KOPT-K1 (cell line): ENCODE results near the gene THSD4.

Source experiments
- H3K27ac ChIP-seq: fragments of 200-600 bp; sonication (generic); 2 replicates; pipeline ENCODE4 v1.5.1; 2016; ENCODE audit warnings: antibody characterized with exemption, mild to moderate bottlenecking, low read depth, low read length; ENCODE audit not compliant: poor library complexity, severe bottlenecking
- H3K36me3 ChIP-seq: fragments of 200-600 bp; sonication (generic); 2 replicates; pipeline ENCODE4 v1.5.1; 2017; ENCODE audit warnings: antibody characterized with exemption, mild to moderate bottlenecking, low read length, moderate library complexity; ENCODE audit not compliant: insufficient read depth
- H3K9me3 ChIP-seq: fragments of 200-600 bp; sonication (generic); 2 replicates; pipeline ENCODE4 v1.5.1; 2017; ENCODE audit warnings: antibody characterized with exemption, low read length, mild to moderate bottlenecking; ENCODE audit not compliant: insufficient read depth, poor library complexity, severe bottlenecking

Gene THSD4

GRCh38 chr15:71760852-71761251 is 645.6 kb downstream of the THSD4 start:
- Histone ChIP-seq H3K9me3 (peaks cover 9% of the 10 kb centered on the region), H3K36me3 (no peaks in the 10 kb centered on the region), H3K27ac (no peak overlapping the region)

- Histone ChIP-seq H3K27ac (no peak overlapping the region), H3K36me3 (no peaks in the 10 kb centered on the region), H3K9me3 (peaks cover 9% of the 10 kb centered on the region)
Observed at GRCh38 chr15:71761649-71762048, 646.4 kb downstream of the THSD4 start.

GRCh38 chr15:71768184-71768583 is 652.9 kb downstream of the THSD4 start:
- no peak overlapping the region for H3K27ac ChIP-seq
- no peaks in the 10 kb centered on the region for H3K9me3 ChIP-seq
- no peaks in the 10 kb centered on the region for H3K36me3 ChIP-seq

GRCh38 chr15:71773206-71773859 is 658.1 kb downstream of the THSD4 start:
- Histone ChIP-seq H3K36me3 (no peaks in the 10 kb centered on the region), H3K9me3 (no peaks in the 10 kb centered on the region), H3K27ac (no peak overlapping the region)

- Histone ChIP-seq H3K9me3 (no peaks in the 10 kb centered on the region), H3K36me3 (no peaks in the 10 kb centered on the region), H3K27ac (no peak overlapping the region)
Observed at GRCh38 chr15:71775856-71776255, 660.6 kb downstream of the THSD4 start.

GRCh38 chr15:71776304-71776703 is 661.0 kb downstream of the THSD4 start:
- Histone ChIP-seq H3K27ac (no peak overlapping the region), H3K9me3 (no peaks in the 10 kb centered on the region), H3K36me3 (no peaks in the 10 kb centered on the region)

GRCh38 chr15:71777216-71777943 is 662.1 kb downstream of the THSD4 start:
- Histone ChIP-seq H3K27ac (no peak overlapping the region), H3K9me3 (no peaks in the 10 kb centered on the region), H3K36me3 (no peaks in the 10 kb centered on the region)

- Histone ChIP-seq H3K27ac (no peak overlapping the region), H3K9me3 (no peaks in the 10 kb centered on the region), H3K36me3 (no peaks in the 10 kb centered on the region)
Observed at GRCh38 chr15:71779073-71779797, 664.0 kb downstream of the THSD4 start.

- Histone ChIP-seq H3K36me3 (no peaks in the 10 kb centered on the region), H3K9me3 (no peaks in the 10 kb centered on the region), H3K27ac (no peak overlapping the region)
Observed at GRCh38 chr15:71780115-71780976, 665.1 kb downstream of the THSD4 start.

- Histone ChIP-seq H3K27ac (no peak overlapping the region), H3K36me3 (no peaks in the 10 kb centered on the region), H3K9me3 (no peaks in the 10 kb centered on the region)
Observed at GRCh38 chr15:71781179-71781964, 666.1 kb downstream of the THSD4 start.

GRCh38 chr15:71781965-71782265 is 666.6 kb downstream of the THSD4 start:
- H3K9me3 ChIP-seq: no peaks in the 10 kb centered on the region
- H3K36me3 ChIP-seq: no peaks in the 10 kb centered on the region
- no peak overlapping the region for H3K27ac ChIP-seq

GRCh38 chr15:71782422-71783165 is 667.3 kb downstream of the THSD4 start:
- H3K27ac ChIP-seq: no peak overlapping the region
- H3K9me3 ChIP-seq: no peaks in the 10 kb centered on the region
- H3K36me3 ChIP-seq: no peaks in the 10 kb centered on the region

GRCh38 chr15:71784719-71785118 is 669.4 kb downstream of the THSD4 start:
- Histone ChIP-seq H3K36me3 (no peaks in the 10 kb centered on the region), H3K9me3 (no peaks in the 10 kb centered on the region), H3K27ac (no peak overlapping the region)

- H3K27ac ChIP-seq: no peak overlapping the region
- H3K9me3 ChIP-seq: no peaks in the 10 kb centered on the region
- no peaks in the 10 kb centered on the region for H3K36me3 ChIP-seq
Observed at GRCh38 chr15:71785996-71786395, 670.7 kb downstream of the THSD4 start.
